NCI-H1092 (cell line): ENCODE data around the gene CLTCL1.

ENCODE experiments used
- DNase-seq: peaks from one replicate; lab custom pipeline; 2025; lab: John Stamatoyannopoulos, UW

Gene CLTCL1

GRCh38 chr22:19244600-19245352 lies 46.7 kb downstream of the CLTCL1 start:
- no peak for DNase-seq

- no peak for DNase-seq
Observed at GRCh38 chr22:19242699-19243098, 48.8 kb downstream of the CLTCL1 start.

- no peak for DNase-seq
Observed at GRCh38 chr22:19241593-19241906, 50.0 kb downstream of the CLTCL1 start.

- no peak for DNase-seq
Observed at GRCh38 chr22:19240813-19241592, 50.5 kb downstream of the CLTCL1 start.

- no peak for DNase-seq
Observed at GRCh38 chr22:19239464-19239863, 52.1 kb downstream of the CLTCL1 start.

- no peak for DNase-seq
Observed at GRCh38 chr22:19238900-19239299, 52.6 kb downstream of the CLTCL1 start.

GRCh38 chr22:19235874-19236273 lies 55.6 kb downstream of the CLTCL1 start:
- DNase-seq: no peak

- no peak for DNase-seq
Observed at GRCh38 chr22:19234126-19234896, 57.2 kb downstream of the CLTCL1 start.

- no peak for DNase-seq
Observed at GRCh38 chr22:19233189-19233661, 58.3 kb downstream of the CLTCL1 start.

GRCh38 chr22:19232623-19233022 lies 58.9 kb downstream of the CLTCL1 start:
- peak; percentile 61 for DNase-seq

GRCh38 chr22:19231986-19232385 lies 59.5 kb downstream of the CLTCL1 start:
- no peak for DNase-seq

GRCh38 chr22:19229600-19229999 lies 61.9 kb downstream of the CLTCL1 start:
- no peak for DNase-seq

- no peak for DNase-seq
Observed at GRCh38 chr22:19228179-19228578, 63.3 kb downstream of the CLTCL1 start.

- DNase-seq: no peak
Observed at GRCh38 chr22:19226428-19226827, 65.1 kb downstream of the CLTCL1 start.

- DNase-seq: no peak
Observed at GRCh38 chr22:19225560-19225959, 66.0 kb downstream of the CLTCL1 start.

GRCh38 chr22:19224985-19225384 lies 66.5 kb downstream of the CLTCL1 start:
- DNase-seq: no peak

GRCh38 chr22:19224557-19224956 lies 67.0 kb downstream of the CLTCL1 start:
- DNase-seq: no peak

- no peak for DNase-seq
Observed at GRCh38 chr22:19223617-19224016, 67.9 kb downstream of the CLTCL1 start.

GRCh38 chr22:19223110-19223509 lies 68.4 kb downstream of the CLTCL1 start:
- no peak for DNase-seq

GRCh38 chr22:19222242-19223005 lies 69.1 kb downstream of the CLTCL1 start:
- no peak for DNase-seq

- no peak for DNase-seq
Observed at GRCh38 chr22:19220867-19221266, 70.7 kb downstream of the CLTCL1 start.
